GM21390 (cell line): ENCODE data around the gene RUSF1.
"Not testable (repeated sequence)": the region's sequence is repeated elsewhere in the genome, so short reads cannot be mapped to it uniquely, and the experiment has no call there.

Experiments used
- ATAC-seq: cut with Tn5 transposase; IDR thresholded peaks from one replicate; pipeline ENCODE4 v1.9.1; 2021; ENCODE audit not compliant: unreplicated experiment

RUSF1 gene

GRCh38 chr16:31453255-31454204, 54.7 kb downstream of the RUSF1 start:
- ATAC-seq = no peak

DNA sequence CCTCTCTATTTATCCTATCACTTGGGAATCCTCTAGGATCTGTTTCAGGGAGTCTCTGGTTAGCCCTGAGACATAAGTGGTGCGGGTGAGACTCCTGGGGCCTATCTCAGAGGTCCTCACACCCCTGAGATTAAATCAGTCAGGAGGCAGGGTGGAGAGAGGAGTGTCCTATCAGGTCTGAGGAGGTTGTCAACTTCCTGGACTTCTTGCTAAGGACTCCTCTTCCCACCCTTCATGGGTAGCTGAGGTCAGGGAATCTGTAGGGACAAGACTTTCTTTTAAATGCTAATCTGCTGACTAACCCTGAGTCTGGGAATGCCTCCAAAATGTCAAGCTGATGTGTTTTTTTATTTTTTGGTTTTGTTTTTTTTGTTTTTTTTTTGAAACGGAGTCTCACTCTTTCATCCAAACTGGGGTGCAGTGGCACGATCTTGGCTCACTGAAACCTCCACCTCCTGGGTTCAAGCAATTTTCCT, 55.5 kb downstream of the RUSF1 start:
- ATAC-seq = no peak

DNA sequence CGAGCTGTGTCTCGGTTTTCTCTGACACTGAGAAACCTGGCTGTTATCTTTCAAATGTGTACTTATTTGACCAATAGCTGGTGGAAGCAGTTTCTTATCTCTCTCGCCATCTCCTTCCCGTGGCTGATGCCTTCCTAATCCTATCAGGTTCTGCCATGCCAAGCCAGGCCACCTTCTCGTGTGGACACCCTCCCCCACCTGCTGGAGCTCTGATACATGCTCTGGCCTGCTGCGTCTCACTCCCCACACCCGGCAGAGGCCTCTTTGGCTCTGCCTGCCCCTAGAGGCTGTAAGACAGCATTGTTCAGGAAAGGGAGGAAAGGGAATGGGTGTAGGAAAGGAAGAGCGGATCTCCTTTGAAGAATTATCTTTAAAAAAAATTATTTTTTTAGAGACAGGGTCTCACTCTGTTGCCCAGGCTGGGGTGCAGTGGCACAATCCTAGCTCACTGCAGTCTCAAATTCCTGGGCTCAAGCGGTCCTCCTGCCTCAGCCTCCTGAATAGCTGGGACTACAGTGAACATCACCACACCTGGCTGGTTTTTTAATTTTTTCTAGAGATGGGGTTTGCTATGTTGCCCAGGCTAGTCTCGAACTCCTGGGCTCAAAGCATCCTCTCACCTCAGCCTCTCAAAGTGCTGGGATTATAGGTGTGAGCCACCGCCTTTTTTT, 56.4 kb downstream of the RUSF1 start:
- ATAC-seq = no peak

- no peak for ATAC-seq
Measured at GRCh38 chr16:31451201-31451600, 57.0 kb downstream of the RUSF1 start.

DNA sequence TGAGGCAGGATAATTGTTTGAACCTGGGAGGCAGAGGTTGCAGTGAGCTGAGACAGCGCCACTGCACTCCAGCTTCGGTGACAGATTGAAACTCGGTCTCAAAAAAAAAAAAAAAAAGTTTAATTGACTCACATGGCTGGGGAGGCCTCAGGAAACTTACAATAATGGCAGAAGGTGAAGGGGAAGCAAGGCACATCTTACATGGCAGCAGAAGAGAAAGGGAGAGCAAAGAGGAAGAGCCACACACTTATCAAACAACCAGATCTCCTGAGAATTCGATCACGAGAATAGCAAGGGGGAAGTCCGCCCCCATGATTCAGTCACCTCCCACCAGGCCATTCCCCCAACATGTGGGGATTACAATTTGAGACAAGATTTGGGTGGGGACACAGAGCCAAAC, 62.3 kb downstream of the RUSF1 start:
- ATAC-seq = not testable (repeated sequence)

- no peak for ATAC-seq
Measured at GRCh38 chr16:31441956-31442355, 66.2 kb downstream of the RUSF1 start.

DNA sequence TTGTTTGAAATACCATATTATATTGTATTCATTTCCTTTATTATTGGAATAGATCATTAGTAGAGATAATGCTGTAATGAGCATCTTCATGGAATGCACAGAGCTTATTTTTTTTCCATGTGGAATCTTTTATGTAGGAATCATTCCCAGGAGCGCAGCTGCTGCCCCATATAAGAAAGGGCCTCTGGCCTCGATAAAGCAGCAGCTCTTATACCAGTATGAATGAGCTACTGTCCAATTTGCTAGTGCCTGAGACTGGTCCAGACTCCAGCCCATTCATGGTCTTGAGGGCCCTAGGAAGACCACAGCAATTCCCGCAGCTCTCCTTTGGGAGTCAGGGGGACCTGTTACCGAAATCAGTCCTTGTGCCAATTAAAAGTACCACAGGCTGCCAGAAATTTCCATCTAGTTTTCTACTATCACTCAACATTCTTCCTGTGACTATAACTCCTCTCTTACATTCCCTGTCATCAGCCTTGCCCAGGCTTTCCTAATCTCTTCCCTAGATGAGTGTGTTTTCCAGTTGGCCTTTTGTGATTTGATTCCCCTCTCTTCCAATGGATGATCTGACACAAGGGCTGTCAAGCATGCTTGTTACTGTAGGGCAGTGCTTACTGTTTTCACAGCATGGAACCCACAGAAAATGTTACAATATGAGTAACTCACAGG, 67.5 kb downstream of the RUSF1 start:
- no peak for ATAC-seq

- ATAC-seq = no peak
Measured at GRCh38 chr16:31439519-31439918, 68.7 kb downstream of the RUSF1 start.
